ENCODE measurements around the gene JMJD1C. TPM values are rescaled to one million over a fixed set of nuclear protein-coding genes. Genes with fewer than 3 reads are reported as not detected.

JMJD1C gene
- total and polyA plus RNA-seq, 10 of the 15 experiments (the other 5 are each of a cell fraction or from before 2014, with no cell fraction given): 31.2 to 83.3 (median 49.5) TPM

- TF ChIP-seq CEBPZ (IDR thresholded peaks at IDR 0.05; ENCODE audit: low read depth, low read length): no peak
Measured at GRCh38 chr10:63253040-63253439, 212.7 kb downstream of the JMJD1C start (continued).

- FAIRE-seq (no peak), ATAC-seq (0 out of 3 replicates have a peak, but pooled peaks have one; percentile 5), DNase-seq (ENCODE audit: low read depth, low spot score) (no peak)
- H3K4me2 ChIP-seq (ENCODE audit: control insufficient read depth, insufficient read depth): no peak overlapping the region
- peaks cover 87% of the 10 kb centered on the region for H3K79me2 ChIP-seq (ENCODE audit: control insufficient read depth, insufficient read depth, low read length)
- peaks cover 0 to 7% of the 10 kb centered on the region in 2 experiments; a peak in 3 of 4 replicates for H3K36me3 ChIP-seq (ENCODE audit: control insufficient read depth in 2 of 2, insufficient read depth in 2 of 2, low read length in 1 of 2)
- no peak overlapping the region for H3K4me3 ChIP-seq
- peaks cover 13% of the 10 kb centered on the region for H3K4me1 ChIP-seq (ENCODE audit: control insufficient read depth, insufficient read depth, low read length)
- H2AFZ ChIP-seq (ENCODE audit: control insufficient read depth, low read depth, low read length): no peak overlapping the region
- peaks cover 2% of the 10 kb centered on the region; the same call in 1 of the 2 replicates for H4K20me1 ChIP-seq (ENCODE audit: control insufficient read depth, insufficient read depth)
- POLR2A ChIA-PET: no interaction called here
- no TSS peak for BruUV-seq (replicated peaks)
- CTCF ChIA-PET: interaction anchor here (0.9 kb wide), 1 partner anchor 86 kb away, joined by 3 read pairs; no protein-coding TSS in a partner anchor
- H3K27ac ChIP-seq (ENCODE audit: control insufficient read depth, insufficient read depth): no peak overlapping the region
- no peaks in the 10 kb centered on the region for H3K27me3 ChIP-seq (replicated peaks in 1 of 2; ENCODE audit: control insufficient read depth in 2 of 2, insufficient read depth in 2 of 2, low read length in 1 of 2)
- no peaks in the 10 kb centered on the region; the same call in 2 of the 3 replicates for H3K9me3 ChIP-seq (replicated peaks; ENCODE audit: control insufficient read depth, insufficient read depth, low read length)
- in situ Hi-C loops (cut with MboI): no loop called here
- no peak overlapping the region for H3K9ac ChIP-seq (ENCODE audit: control insufficient read depth, insufficient read depth, low read length)
- intact Hi-C loops (cut with micrococcal nuclease; ENCODE audit: unreplicated experiment): no loop called here
- TF ChIP-seq PBX3 (IDR thresholded peaks at IDR 0.05; ENCODE audit: insufficient replicate concordance, low read depth, low read length): no peak
- TF ChIP-seq CUX1 (IDR thresholded peaks at IDR 0.05; ENCODE audit: insufficient replicate concordance, low read depth, low read length): no peak
- no peak for TF ChIP-seq IRF4 (IDR thresholded peaks at IDR 0.05; ENCODE audit: low read depth, low read length)
- TF ChIP-seq NR2C2 (IDR thresholded peaks at IDR 0.05; ENCODE audit: borderline replicate concordance, control insufficient read depth, insufficient read length, low read depth): no peak
- no peak for TF ChIP-seq BCL3 (IDR thresholded peaks at IDR 0.05; ENCODE audit: borderline replicate concordance, insufficient read depth, low read depth, low read length, poor library complexity, severe bottlenecking)
- SMC1A ChIA-PET (ENCODE audit: uncharacterized antibody, unreplicated experiment): interaction anchor here (0.7 to 1.6 kb wide), 3 partner anchors 9 to 34 kb away, joined by 3 to 4 read pairs (median 3); no protein-coding TSS in a partner anchor
- RAD21 ChIA-PET (ENCODE audit: unreplicated experiment): interaction anchor here (1.1 kb wide), 1 partner anchor 376 kb away, joined by 3 read pairs; no protein-coding TSS in a partner anchor
Measured at GRCh38 chr10:63252095-63252762, 213.5 kb downstream of the JMJD1C start.

Data from GM12878 (cell line).